IPS-NIHi7 (cell line): Measurements from ENCODE around the gene PPP1R1B.

Experiments
- DNase-seq: peaks from one replicate; pipeline ENCODE4 v3.0.0; 2012; ENCODE audit warnings: mixed read lengths; ENCODE audit errors: extremely low spot score

PPP1R1B gene

GRCh38 chr17:39615434-39615833, 11.3 kb upstream of the PPP1R1B start:
- no peak for DNase-seq

GRCh38 chr17:39617100-39617445, 9.7 kb upstream of the PPP1R1B start:
- no peak for DNase-seq

DNA sequence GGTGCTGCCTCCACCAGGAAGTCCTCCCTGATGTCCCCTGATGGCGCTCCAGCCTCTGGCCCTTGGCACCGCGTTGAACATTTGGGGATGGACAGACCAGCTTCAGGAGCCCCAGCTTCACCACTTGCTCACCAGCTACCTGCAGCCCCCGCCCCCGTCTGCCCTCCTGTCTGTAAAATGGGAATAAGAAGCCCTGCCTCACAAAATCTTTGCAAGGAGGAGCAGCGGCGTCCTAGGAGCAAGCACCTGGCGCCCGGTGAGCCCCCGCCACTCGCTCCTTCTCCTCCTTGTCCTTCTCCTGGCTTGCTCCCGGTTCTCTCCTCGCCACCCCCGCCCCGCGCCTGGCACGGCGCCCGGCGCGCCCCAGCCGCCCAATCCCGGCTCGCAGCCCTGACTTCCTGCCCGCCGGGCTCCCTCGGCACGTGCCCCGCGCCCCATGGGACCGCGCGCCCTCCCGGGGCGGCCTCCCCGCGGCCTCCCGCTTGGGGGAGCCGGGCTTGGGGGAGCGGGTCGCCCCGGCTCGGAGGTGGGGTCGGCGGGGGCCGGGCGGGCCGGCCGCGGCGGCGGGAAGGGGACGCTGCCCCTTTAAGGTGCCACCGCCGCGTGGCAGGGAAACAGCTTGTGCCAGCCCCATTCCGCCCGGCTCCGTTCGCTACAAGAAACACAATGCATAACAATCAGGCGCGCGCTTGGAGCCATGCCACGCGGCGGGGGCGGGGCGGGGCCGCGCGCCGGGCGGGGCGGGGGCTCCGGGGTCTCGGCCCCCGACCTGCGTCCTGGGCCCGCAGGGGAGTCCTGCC, 9.1 kb upstream of the PPP1R1B start:
- no peak for DNase-seq

DNA sequence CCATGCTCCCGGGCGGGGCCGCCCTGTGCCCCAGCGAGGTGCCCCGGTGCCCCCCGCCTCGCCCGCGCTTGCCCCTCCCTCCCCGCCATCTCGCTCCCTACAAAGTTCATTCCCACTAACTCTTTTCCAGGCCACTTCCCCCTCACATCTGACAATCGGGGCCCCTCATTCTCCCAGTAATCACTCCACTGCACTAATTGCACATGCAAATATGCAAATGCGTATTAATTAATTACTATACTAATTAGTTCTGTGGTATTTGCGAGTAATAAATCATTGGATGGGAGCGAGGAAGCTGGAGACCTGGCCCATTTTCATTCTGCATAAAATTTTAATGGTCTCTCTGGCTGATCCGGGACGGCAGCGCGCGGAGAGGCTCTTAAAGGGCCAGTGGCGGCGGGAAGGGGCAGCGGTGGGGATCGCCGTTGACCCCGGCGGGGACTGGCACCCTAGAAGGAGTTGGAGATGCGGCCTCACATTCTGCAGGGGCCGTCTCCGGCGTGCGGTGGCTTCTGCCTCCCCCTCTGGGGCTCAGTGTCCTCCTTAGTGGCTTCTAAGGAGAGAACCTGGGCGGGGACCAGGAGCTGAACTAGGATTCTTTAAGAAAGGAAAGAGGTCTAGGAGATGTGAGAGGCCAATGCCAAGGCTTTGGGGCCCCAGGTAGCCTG, 8.4 kb upstream of the PPP1R1B start:
- no peak for DNase-seq

DNA sequence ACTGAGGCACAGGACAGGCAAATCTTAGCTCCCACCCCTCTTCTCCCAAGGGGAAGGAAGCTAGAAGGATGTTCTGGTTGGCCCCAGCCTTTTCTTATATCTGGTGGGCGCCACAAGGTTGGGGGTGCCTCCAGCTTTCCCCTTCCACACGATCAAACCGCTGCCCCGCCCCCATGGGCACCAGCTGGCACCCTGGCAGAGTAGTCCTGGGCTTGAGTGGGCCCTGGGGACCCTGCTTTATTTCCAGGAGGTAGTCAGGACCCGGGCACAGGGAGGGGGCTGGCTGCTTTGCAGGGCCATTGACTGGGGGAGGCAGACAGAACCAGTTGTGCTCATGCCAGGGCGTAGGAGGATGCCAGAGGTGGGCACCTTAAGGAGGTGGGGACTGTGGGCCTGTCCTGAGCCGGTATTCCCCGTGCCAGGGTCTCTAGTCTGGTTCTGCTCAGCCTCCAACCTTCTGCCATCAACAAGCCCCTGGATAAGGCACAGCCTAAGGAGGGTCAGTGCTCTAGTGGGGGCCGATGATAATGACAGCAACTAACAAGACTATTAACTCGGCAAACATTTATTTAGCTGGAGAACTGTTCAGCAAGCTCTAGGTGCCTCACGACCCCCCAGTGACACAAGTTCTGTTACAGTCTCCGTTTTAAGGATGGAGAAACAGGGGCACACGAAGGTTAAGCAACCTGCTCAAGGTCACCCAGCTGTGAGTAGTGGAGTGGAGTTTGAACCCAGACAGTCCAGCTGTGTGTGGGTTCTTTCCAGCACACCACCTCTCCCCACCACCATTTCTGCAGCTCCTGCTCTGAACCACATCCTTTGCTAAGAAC, 7.6 kb upstream of the PPP1R1B start:
- DNase-seq: no peak

DNA sequence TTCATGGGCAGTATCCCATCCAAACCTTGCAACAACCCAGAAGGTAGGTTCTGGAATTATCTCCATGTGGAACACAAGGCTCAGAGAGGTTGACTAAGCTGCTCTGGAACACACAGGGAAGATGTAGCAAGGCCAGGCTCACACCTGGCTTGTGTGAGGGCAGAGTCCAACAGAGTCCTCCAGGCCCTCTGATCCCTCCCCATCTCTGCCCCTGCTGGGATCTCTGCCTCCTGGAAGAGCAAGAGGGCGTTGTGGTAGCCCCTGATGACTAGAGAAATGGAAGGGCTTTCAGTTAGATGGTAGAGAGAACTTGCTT, 7.0 kb upstream of the PPP1R1B start:
- DNase-seq: no peak

GRCh38 chr17:39621523-39622379, 5.0 kb upstream of the PPP1R1B start:
- DNase-seq: peak; percentile 84

- DNase-seq: no peak
Measured at GRCh38 chr17:39622380-39623006, 4.3 kb upstream of the PPP1R1B start.

DNA sequence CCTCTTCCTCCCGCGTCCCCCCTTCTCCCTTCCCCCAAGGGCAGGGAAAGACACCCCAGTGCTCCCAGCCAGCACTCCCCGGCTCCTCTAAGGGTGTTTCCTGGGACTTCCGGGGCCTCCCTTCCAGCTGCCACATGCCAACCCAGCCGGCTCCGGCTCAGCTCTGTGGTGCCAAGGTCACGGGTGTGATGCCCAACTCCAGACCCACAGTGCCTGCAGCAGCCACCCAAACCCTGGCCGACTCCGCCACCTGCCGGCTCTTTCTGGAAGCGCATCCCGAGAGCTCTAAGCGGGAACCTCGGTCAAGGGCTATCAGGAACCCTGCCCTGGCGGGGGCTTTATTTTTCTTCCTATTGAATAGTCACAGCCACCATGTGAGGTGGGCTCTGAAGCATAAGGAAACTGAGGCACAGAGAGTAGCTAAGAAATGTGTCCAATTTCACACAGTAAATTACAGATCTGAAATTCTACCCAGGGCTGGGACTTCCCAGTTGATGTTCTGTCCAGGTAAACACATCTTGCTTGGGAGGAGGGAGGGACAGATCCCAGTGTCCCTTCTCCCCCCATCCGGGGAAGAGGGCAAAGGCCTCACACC, 3.3 kb upstream of the PPP1R1B start:
- peak; percentile 80 for DNase-seq

DNA sequence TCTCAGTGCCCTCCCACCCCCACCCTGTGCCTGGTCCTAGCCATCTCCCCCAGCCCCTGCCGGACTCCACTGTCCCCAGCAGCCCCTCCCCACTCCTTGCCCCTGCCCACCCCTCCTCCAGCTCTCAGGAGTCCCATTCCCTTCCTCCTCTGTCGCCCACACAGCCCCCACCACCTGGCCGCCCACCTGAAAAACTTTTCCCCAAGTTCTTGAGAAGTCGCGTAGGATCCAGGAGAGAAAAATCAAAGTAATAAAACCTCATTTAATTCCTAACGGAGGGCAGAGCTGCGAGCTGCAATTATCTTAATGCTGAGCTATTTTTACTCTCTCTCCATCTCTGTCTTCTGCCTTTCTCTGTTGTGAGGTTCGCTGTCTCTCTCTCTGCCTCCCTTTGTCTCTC, 2.4 kb upstream of the PPP1R1B start:
- no peak for DNase-seq

GRCh38 chr17:39625198-39625785, 1.5 kb upstream of the PPP1R1B start:
- no peak for DNase-seq

DNA sequence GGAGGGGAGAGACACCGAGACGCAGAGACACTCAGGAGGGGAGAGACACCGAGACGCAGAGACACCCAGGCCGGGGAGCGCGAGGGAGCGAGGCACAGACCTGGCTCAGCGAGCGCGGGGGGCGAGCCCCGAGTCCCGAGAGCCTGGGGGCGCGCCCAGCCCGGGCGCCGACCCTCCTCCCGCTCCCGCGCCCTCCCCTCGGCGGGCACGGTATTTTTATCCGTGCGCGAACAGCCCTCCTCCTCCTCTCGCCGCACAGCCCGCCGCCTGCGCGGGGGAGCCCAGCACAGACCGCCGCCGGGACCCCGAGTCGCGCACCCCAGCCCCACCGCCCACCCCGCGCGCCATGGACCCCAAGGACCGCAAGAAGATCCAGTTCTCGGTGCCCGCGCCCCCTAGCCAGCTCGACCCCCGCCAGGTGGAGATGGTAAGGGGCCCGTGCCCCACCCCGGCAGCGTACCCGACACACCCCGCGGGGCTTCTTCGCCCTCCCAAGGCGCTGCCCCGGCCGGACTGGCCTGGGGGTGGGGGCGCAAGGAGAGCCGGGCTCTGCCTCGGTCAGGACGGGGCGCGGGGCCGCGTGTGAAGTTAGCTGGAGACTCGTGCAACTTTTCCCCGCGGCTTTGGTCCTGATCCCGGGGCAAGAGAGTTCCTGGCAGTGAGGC, 427 bp downstream of the PPP1R1B start:
- DNase-seq: no peak

GRCh38 chr17:39627712-39628516, 1.2 kb downstream of the PPP1R1B start:
- no peak for DNase-seq

GRCh38 chr17:39628655-39629493, 2.1 kb downstream of the PPP1R1B start:
- no peak for DNase-seq

DNA sequence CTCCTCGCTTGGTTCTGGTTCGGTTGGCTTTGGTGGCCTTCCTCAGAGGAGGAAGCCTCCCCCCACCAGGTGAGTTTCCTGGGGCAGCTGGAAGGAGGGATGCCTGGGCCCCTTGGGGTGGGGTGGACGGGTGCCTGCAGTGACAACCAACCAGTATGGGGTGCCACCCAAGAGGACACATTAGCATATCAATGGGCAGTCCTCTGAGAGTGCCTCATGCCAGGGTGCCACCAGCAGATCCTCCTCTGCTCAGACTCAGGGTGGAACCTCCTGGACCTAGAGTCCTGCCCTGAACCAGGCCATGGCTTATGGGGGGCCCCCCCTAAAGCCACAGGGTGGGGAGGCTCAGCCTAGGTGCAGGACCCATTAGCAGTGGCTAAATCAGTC, 2.7 kb downstream of the PPP1R1B start:
- DNase-seq: no peak

- no peak for DNase-seq
Measured at GRCh38 chr17:39629898-39630297, 3.1 kb downstream of the PPP1R1B start.

- DNase-seq: peak; percentile 78
Measured at GRCh38 chr17:39631403-39631802, 4.7 kb downstream of the PPP1R1B start.
